GM19239 (cell line): ENCODE measurements around the gene SIM2.
"Not testable (repeated sequence)": the region's sequence is repeated elsewhere in the genome, so short reads cannot be mapped to it uniquely, and the experiment has no call there.

Source experiments
- DNase-seq: peaks from one replicate; pipeline ENCODE4 v3.0.0; 2011; ENCODE audit warnings: low spot score; ENCODE audit not compliant: insufficient read length
- FAIRE-seq: peaks from 2 replicates; lab custom pipeline; 2011; peaks lifted over from hg19 to GRCh38; lab: Jason Lieb, UNC

Gene SIM2

DNA sequence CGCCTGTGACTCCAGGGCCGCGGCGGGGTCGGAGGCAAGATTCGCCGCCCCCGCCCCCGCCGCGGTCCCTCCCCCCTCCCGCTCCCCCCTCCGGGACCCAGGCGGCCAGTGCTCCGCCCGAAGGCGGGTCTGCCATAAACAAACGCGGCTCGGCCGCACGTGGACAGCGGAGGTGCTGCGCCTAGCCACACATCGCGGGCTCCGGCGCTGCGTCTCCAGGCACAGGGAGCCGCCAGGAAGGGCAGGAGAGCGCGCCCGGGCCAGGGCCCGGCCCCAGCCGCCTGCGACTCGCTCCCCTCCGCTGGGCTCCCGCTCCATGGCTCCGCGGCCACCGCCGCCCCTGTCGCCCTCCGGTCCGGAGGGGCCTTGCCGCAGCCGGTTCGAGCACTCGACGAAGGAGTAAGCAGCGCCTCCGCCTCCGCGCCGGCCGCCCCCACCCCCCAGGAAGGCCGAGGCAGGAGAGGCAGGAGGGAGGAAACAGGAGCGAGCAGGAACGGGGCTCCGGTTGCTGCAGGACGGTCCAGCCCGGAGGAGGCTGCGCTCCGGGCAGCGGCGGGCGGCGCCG lies at the start of gene SIM2:
TSS of gene SIM2 (plus strand) at position 135 of the 565 bp plus-strand sequence. CDS start 632 bp downstream, outside the sequence.
- FAIRE-seq = no peak
- no peak for DNase-seq

DNA sequence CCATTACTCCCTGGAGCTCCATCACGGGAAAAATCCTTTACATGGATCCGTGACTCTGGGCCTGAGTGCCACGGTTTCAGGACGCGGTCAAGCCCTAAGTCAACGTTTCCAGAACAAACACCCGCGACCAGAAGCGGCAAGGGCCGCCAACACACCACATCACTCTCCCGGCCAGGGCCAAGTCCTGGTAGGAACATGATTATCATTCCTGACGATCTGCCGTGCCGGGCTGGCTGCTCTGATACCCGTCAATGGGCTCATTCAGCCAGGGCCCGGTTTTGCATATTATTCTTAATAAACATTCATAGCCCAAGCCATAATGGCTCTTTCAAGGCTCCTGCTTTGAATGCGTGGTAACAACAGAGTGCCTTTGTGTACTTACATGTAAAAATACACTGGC lies 44.6 kb upstream of the SIM2 start:
- DNase-seq = no peak
- FAIRE-seq = no peak

DNA sequence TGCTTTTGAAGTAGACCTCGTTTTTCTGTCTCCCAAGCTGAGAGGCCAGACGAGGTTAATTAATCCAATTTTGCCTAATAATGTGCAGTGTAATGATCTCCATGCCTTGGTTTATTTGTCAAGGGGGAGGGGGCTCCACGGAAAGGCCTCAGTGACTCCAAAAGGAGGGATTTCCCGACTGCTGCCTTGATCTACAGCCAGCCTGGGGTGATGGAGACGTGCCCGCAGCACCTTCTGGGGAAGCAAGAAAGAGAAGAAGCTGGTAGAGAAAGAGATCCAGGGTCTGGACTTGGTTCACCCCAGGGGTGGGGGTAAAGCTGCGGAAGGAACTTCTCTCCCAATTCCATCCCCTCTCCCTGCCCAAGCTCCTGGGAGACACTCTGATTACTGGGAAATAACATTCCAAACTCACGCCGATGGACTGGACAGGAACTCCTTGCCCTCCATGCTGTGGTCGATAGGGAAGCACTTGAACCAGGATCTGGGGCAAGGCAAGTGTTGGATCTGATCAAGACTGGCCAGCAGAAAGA lies 44.1 kb upstream of the SIM2 start:
- DNase-seq (no peak), FAIRE-seq (no peak)

DNA sequence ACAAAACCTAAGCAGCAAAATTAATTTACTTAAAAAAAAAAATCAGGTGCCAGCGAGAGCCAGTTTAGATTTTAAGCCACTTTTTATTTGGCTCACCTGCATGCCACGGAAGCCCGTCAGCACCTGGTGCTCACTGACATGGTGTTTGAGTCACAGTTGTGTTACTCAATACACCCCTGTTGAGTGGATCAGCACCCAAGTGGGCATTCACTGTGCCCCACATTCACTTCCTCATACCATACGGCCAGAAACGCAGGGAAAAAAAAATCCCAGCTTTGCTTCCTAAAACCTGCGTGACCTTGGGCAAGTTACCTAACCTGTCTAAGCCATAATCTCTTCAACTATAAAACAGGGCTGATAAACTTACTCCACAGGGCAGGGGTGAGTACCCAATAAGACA lies 42.8 kb upstream of the SIM2 start:
- DNase-seq = no peak
- no peak for FAIRE-seq

DNA sequence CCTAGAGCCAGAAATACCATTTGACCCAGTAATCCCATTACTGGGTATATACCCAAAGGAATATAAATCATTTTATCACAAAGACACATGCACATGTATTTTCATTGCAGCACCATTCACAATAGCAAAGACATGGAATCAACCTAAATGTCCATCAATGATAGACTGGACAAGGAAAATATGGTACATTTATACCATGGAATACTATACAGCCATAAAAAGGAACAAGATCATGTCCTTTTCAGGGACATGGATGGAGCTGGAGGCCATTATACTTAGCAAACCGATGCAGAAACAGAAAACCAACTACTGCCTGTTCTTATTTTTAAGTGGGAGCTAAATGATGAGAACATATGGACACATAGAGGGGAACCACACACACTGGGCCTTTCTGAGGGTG lies 41.6 kb upstream of the SIM2 start:
- DNase-seq, FAIRE-seq: not testable (repeated sequence)

- DNase-seq (no peak), FAIRE-seq (no peak)
These were observed 40.9 kb upstream of the SIM2 start for GRCh38 chr21:36657999-36658398.

GRCh38 chr21:36658926-36659325 lies 40.0 kb upstream of the SIM2 start:
- FAIRE-seq = no peak
- DNase-seq = no peak

DNA sequence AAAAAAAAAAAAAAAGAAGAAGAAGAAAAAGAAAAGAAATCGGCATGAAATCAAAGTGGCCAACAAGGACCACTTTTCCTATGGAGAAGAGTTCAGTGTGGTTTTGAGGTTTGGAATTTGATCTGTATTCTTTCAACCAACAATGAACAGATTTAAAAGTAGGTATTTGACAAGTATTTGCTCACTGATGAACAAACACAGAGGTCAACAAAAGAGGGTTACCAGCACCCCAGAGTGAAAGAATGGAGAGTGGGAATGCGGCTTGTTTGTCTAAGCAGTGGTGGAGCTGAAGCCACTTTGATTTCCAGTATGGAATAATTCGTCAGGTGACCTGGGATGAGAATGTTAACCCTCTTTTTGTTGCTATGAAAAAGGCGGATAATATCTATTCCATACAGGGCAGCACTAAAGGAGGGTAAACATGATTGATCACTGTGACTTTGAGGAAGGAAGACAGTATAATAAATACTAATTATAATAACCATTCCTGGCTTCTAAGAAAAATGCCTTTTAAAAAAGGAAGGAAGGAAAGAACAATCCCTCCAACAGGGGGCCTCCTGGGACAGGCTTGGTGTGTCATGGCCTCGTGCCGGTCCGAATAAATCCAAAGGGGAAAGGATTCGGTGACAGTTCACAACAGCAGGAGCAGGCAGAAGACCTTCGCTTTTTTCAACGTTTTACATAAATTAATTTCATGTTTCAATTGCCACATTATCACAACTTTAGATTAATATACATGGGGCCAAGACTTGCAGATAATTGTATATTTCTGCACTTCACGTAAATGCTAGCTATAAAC lies 37.2 kb upstream of the SIM2 start:
- FAIRE-seq (no peak), DNase-seq (no peak)

GRCh38 chr21:36663033-36663855 lies 35.7 kb upstream of the SIM2 start:
- no peak for DNase-seq
- no peak for FAIRE-seq

DNA sequence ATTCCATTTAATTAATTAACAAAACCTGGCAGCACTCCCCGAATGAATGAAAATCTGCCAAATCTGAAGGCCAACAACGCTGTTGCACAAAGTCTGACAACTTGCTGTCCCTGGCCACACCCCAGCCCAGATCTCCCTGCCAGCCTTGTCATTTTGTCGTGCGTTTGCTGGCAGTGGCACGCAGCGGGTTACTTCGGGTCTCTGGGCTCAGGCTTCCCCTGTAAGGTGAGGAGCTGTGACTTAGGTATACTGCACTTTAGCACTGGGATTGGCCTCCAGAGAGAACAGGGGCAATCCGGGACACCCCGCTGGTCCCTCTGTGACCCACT lies 34.3 kb upstream of the SIM2 start:
- no peak for FAIRE-seq

GRCh38 chr21:36665806-36666205 lies 33.1 kb upstream of the SIM2 start:
- FAIRE-seq = no peak
- no peak for DNase-seq

More for the DNA sequence above, 34.3 kb upstream of the SIM2 start:
- DNase-seq = no peak

- DNase-seq (no peak), FAIRE-seq (no peak)
These were observed 30.2 kb upstream of the SIM2 start for GRCh38 chr21:36668713-36669112.

GRCh38 chr21:36671836-36672235 lies 27.1 kb upstream of the SIM2 start:
- no peak for FAIRE-seq

GRCh38 chr21:36672296-36672695 lies 26.6 kb upstream of the SIM2 start:
- FAIRE-seq, DNase-seq: not testable (repeated sequence)

More at GRCh38 chr21:36671836-36672235, 27.1 kb upstream of the SIM2 start:
- no peak for DNase-seq

DNA sequence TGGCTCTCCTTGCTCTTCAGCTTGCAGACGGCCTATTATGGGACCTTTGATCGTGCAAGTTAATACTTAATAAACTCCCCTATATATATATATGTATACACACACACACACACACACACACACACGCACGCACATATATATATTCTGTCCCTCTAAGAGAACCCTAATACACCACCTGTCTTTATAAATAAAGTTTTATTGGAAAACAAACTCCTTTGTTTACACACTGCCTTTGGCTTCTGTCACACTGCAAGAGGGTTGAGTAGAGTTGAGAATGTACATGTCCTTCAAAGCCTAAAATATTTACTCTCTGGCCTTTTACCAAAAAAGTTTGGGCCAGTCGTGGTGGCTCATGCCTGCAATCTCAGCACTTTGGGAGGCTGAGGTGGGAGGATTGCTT lies 26.2 kb upstream of the SIM2 start:
- no peak for FAIRE-seq
- no peak for DNase-seq

- FAIRE-seq = no peak
These were observed 22.6 kb upstream of the SIM2 start for GRCh38 chr21:36676039-36676950.

GRCh38 chr21:36677443-36677842 lies 21.5 kb upstream of the SIM2 start:
- FAIRE-seq = no peak

More at GRCh38 chr21:36676039-36676950, 22.6 kb upstream of the SIM2 start:
- DNase-seq = no peak

GRCh38 chr21:36678538-36678937 lies 20.4 kb upstream of the SIM2 start:
- FAIRE-seq (no peak), DNase-seq (no peak)

More at GRCh38 chr21:36677443-36677842, 21.5 kb upstream of the SIM2 start:
- DNase-seq = no peak

DNA sequence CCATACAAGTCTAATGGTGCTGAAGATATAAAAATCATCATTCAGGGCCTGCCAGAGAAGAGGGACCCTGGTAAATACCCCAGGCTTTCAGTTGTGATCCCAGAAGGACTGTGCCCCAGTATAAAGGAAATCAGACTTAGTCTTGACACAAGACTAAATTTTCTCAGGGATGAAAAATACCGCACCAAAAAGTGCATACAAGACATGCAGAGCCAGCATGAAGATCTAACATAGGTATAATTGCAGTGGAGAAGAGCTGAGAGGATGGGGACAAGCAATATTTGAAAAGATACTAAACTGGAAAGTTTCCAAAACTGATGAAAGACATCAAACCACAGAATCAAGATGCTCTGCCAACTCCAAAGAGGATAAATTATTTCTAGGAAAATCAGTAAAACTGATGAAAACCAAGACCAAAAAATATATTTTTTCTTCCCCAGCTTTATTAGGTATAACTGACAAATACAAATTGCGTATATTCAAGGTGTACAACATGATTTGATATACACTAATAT lies 17.7 kb upstream of the SIM2 start:
- FAIRE-seq (no peak), DNase-seq (no peak)
